HPDE6-E6E7 (cell line): ENCODE results near the gene GP5.

Experiments used
- DNase-seq: peaks from one replicate; pipeline ENCODE4 v3.0.0; 2011; ENCODE audit warnings: missing footprints; ENCODE audit errors: extremely low spot score

GP5 gene

GRCh38 chr3:194396859-194397756, 2.0 kb downstream of the GP5 start:
- DNase-seq = no peak

GRCh38 chr3:194396539-194396858, 2.6 kb downstream of the GP5 start:
- DNase-seq = no peak

GRCh38 chr3:194395778-194396538, 3.1 kb downstream of the GP5 start:
- DNase-seq = no peak

GRCh38 chr3:194395212-194395611, 3.9 kb downstream of the GP5 start:
- no peak for DNase-seq

- no peak for DNase-seq
Measured at GRCh38 chr3:194392576-194392975, 6.5 kb downstream of the GP5 start.

GRCh38 chr3:194390835-194391234, 8.2 kb downstream of the GP5 start:
- DNase-seq = no peak

- no peak for DNase-seq
Measured at GRCh38 chr3:194389269-194389668, 9.8 kb downstream of the GP5 start.

- DNase-seq = no peak
Measured at GRCh38 chr3:194387926-194388418, 11.1 kb downstream of the GP5 start.

- DNase-seq = no peak
Measured at GRCh38 chr3:194387276-194387675, 11.8 kb downstream of the GP5 start.

- no peak for DNase-seq
Measured at GRCh38 chr3:194386648-194387047, 12.4 kb downstream of the GP5 start.

- DNase-seq = no peak
Measured at GRCh38 chr3:194386066-194386465, 13.0 kb downstream of the GP5 start.

- DNase-seq = no peak
Measured at GRCh38 chr3:194384569-194385001, 14.5 kb downstream of the GP5 start.

GRCh38 chr3:194384156-194384555, 14.9 kb downstream of the GP5 start:
- no peak for DNase-seq

GRCh38 chr3:194383276-194383940, 15.7 kb downstream of the GP5 start:
- no peak for DNase-seq

GRCh38 chr3:194382892-194383223, 16.2 kb downstream of the GP5 start:
- DNase-seq = no peak

- DNase-seq = no peak
Measured at GRCh38 chr3:194382196-194382891, 16.7 kb downstream of the GP5 start.

GRCh38 chr3:194381460-194381875, 17.6 kb downstream of the GP5 start:
- DNase-seq = no peak

GRCh38 chr3:194380326-194380725, 18.7 kb downstream of the GP5 start:
- no peak for DNase-seq

GRCh38 chr3:194379651-194380050, 19.4 kb downstream of the GP5 start:
- no peak for DNase-seq

GRCh38 chr3:194379231-194379630, 19.8 kb downstream of the GP5 start:
- no peak for DNase-seq

- no peak for DNase-seq
Measured at GRCh38 chr3:194377708-194378107, 21.4 kb downstream of the GP5 start.

GRCh38 chr3:194376241-194376560, 22.9 kb downstream of the GP5 start:
- no peak for DNase-seq
